ENCODE data around the gene ADAR.

Gene ADAR

GRCh38 chr1:154571244-154571963 lies 36.6 kb downstream of the ADAR start:
- TF ChIP-seq GATA3 (IDR thresholded peaks at IDR 0.05; ENCODE audit: low read depth, low read length) (no peak), GATA2 (IDR thresholded peaks at IDR 0.05; ENCODE audit: low read depth, low read length) (no peak)

GRCh38 chr1:154568157-154568815 lies 39.7 kb downstream of the ADAR start:
- TF ChIP-seq GATA3 (IDR thresholded peaks at IDR 0.05; ENCODE audit: low read depth, low read length): no peak
- TF ChIP-seq GATA2 (IDR thresholded peaks at IDR 0.05; ENCODE audit: low read depth, low read length): no peak

GRCh38 chr1:154567386-154568156 lies 40.4 kb downstream of the ADAR start, which contains the start of gene CHRNB2:
TSS of gene CHRNB2 (plus strand) at chr1:154567778. CDS start at chr1:154568045, 267 bp downstream.
- TF ChIP-seq GATA3 (IDR thresholded peaks at IDR 0.05; ENCODE audit: low read depth, low read length) (no peak), GATA2 (IDR thresholded peaks at IDR 0.05; ENCODE audit: low read depth, low read length) (no peak)

GRCh38 chr1:154565876-154566275 lies 42.1 kb downstream of the ADAR start:
- TF ChIP-seq GATA3 (IDR thresholded peaks at IDR 0.05; ENCODE audit: low read depth, low read length) (no peak), GATA2 (IDR thresholded peaks at IDR 0.05; ENCODE audit: low read depth, low read length) (no peak)

- TF ChIP-seq GATA3 (IDR thresholded peaks at IDR 0.05; ENCODE audit: low read depth, low read length) (no peak), GATA2 (IDR thresholded peaks at IDR 0.05; ENCODE audit: low read depth, low read length) (no peak)
Measured at GRCh38 chr1:154559466-154560044, 48.4 kb downstream of the ADAR start.

- TF ChIP-seq GATA3 (IDR thresholded peaks at IDR 0.05; ENCODE audit: low read depth, low read length): no peak
- TF ChIP-seq GATA2 (IDR thresholded peaks at IDR 0.05; ENCODE audit: low read depth, low read length): no peak; the same call in 1 of the 2 replicates
Measured at GRCh38 chr1:154558720-154559465, 49.1 kb downstream of the ADAR start.

- TF ChIP-seq GATA2 (IDR thresholded peaks at IDR 0.05; ENCODE audit: low read depth, low read length) (no peak), GATA3 (IDR thresholded peaks at IDR 0.05; ENCODE audit: low read depth, low read length) (no peak)
Measured at GRCh38 chr1:154557939-154558719, 49.9 kb downstream of the ADAR start, which contains the start of gene UBE2Q1. TSS of gene UBE2Q1 (minus strand) at chr1:154558662. CDS start at chr1:154558553, 109 bp downstream.

- TF ChIP-seq GATA2 (IDR thresholded peaks at IDR 0.05; ENCODE audit: low read depth, low read length): no peak
- no peak for TF ChIP-seq GATA3 (IDR thresholded peaks at IDR 0.05; ENCODE audit: low read depth, low read length)
Measured at GRCh38 chr1:154557248-154557938, 50.6 kb downstream of the ADAR start.

- no peak for TF ChIP-seq GATA2 (IDR thresholded peaks at IDR 0.05; ENCODE audit: low read depth, low read length)
- no peak for TF ChIP-seq GATA3 (IDR thresholded peaks at IDR 0.05; ENCODE audit: low read depth, low read length)
Measured at GRCh38 chr1:154556422-154556821, 51.6 kb downstream of the ADAR start.

GRCh38 chr1:154553056-154554030 lies 54.6 kb downstream of the ADAR start:
- no peak for TF ChIP-seq GATA3 (IDR thresholded peaks at IDR 0.05; ENCODE audit: low read depth, low read length)
- no peak for TF ChIP-seq GATA2 (IDR thresholded peaks at IDR 0.05; ENCODE audit: low read depth, low read length)

GRCh38 chr1:154552036-154552435 lies 56.0 kb downstream of the ADAR start:
- TF ChIP-seq GATA3 (IDR thresholded peaks at IDR 0.05; ENCODE audit: low read depth, low read length) (no peak), GATA2 (IDR thresholded peaks at IDR 0.05; ENCODE audit: low read depth, low read length) (no peak)
